ENCODE results near the gene NLGN4Y. TPM values are rescaled to one million over a fixed set of nuclear protein-coding genes. Genes with fewer than 3 reads are reported as not detected.

The NLGN4Y gene
- total and polyA plus RNA-seq, 2 of the 13 experiments (the other 11 are each of a cell fraction or from before 2014, with no cell fraction given) = 6.0 to 16.5 TPM

GRCh38 chrY:14748329-14748728 lies 224.0 kb downstream of the NLGN4Y start (continued):
- no peak for TF ChIP-seq ZUFSP (CRISPR knock-in tag; IDR thresholded peaks at IDR 0.05; ENCODE audit: borderline replicate concordance)

GRCh38 chrY:14755571-14755970 lies 231.2 kb downstream of the NLGN4Y start:
- no peak overlapping the region for H3K4me3 ChIP-seq (replicated peaks in 1 of 3; ENCODE audit: insufficient read depth in 1 of 3, low read depth in 2 of 3, low read length in 3 of 3)
- H3K79me2 ChIP-seq (ENCODE audit: insufficient read depth, low read length) = no peaks in the 10 kb centered on the region
- ChIA-PET CTCF (ENCODE audit: low intra/inter-chr PET ratio, low total read pairs) (no interaction called here), POLR2A (no interaction called here)
- no peak overlapping the region for H3K9ac ChIP-seq (ENCODE audit: insufficient read depth, low read depth, low read length)
- DNase-seq (ENCODE audit: low spot score) (no peak), ATAC-seq (no peak), FAIRE-seq (no peak)
- no peak overlapping the region for H3K4me2 ChIP-seq (ENCODE audit: low read depth, low read length)
- H4K20me1 ChIP-seq (ENCODE audit: insufficient read depth, low read length) = no peaks in the 10 kb centered on the region
- H3K36me3 ChIP-seq (replicated peaks in 1 of 2; ENCODE audit: control insufficient read depth in 1 of 2, insufficient read depth in 2 of 2, low read length in 2 of 2) = no peaks in the 10 kb centered on the region
- no peak overlapping the region for H2AFZ ChIP-seq (ENCODE audit: low read length)
- BruUV-seq (replicated peaks) = no TSS peak
- H3K27ac ChIP-seq (ENCODE audit: extremely low read length, insufficient read depth, low read length) = no peak overlapping the region
- H3K27me3 ChIP-seq (ENCODE audit: control insufficient read depth in 1 of 2, insufficient read depth in 2 of 2, low read length in 2 of 2) = no peaks in the 10 kb centered on the region
- H3K9me3 ChIP-seq (ENCODE audit: low read length) = no peaks in the 10 kb centered on the region
- in situ Hi-C loops (cut with HindIII; ENCODE audit: extremely low pct_ligation_motif_present, low pct_unique_long_range_greater_than_20kb) = no loop called here
- H3K4me1 ChIP-seq (ENCODE audit: insufficient read depth, low read length) = no peaks in the 10 kb centered on the region
- intact Hi-C loops (cut with micrococcal nuclease; ENCODE audit: unreplicated experiment) = loop anchor here (5.0 kb wide), 1 partner anchor 52 kb away; no protein-coding TSS in a partner anchor
- no peak for TF ChIP-seq HNRNPL (IDR thresholded peaks at IDR 0.05; ENCODE audit: low read depth, low read length)
- no peak for TF ChIP-seq TEAD2 (CRISPR knock-in tag; IDR thresholded peaks at IDR 0.05)
- no peak for TF ChIP-seq DDIT3 (CRISPR knock-in tag; IDR thresholded peaks at IDR 0.05)
- TF ChIP-seq MTERF4 (CRISPR knock-in tag; IDR thresholded peaks at IDR 0.05) = no peak
- no peak for TF ChIP-seq IRF2 (CRISPR knock-in tag; IDR thresholded peaks at IDR 0.05)
- no peak for TF ChIP-seq ZNF317 (CRISPR knock-in tag; IDR thresholded peaks at IDR 0.05)
- no peak for TF ChIP-seq ZNF639 (CRISPR knock-in tag; conservative IDR thresholded peaks at IDR 0.05)
- TF ChIP-seq ARNTL (CRISPR knock-in tag; IDR thresholded peaks at IDR 0.05) = no peak
- no peak for TF ChIP-seq HNF4A (CRISPR knock-in tag; IDR thresholded peaks at IDR 0.05)
- TF ChIP-seq NFIC (IDR thresholded peaks at IDR 0.05; ENCODE audit: low read length) = no peak
- no peak for TF ChIP-seq E2F1 (CRISPR knock-in tag; IDR thresholded peaks at IDR 0.05)
- TF ChIP-seq NKX3-1 (CRISPR knock-in tag; IDR thresholded peaks at IDR 0.05) = no peak
- TF ChIP-seq RAD21 (CRISPR knock-in tag; IDR thresholded peaks at IDR 0.05) = no peak
- TF ChIP-seq PAXIP1 (CRISPR knock-in tag; conservative IDR thresholded peaks at IDR 0.05) = no peak

Measured in HepG2 (cell line).